IgD-negative memory B cell (primary cell): ENCODE measurements around the gene CCND1. TPM values are rescaled to one million over a fixed set of nuclear protein-coding genes. Genes with fewer than 3 reads are reported as not detected.

ENCODE experiments used
- H3K27ac Mint-ChIP-seq, 3 donors: one replicate each; pipeline ENCODE4 v1.8.0; 2020 to 2022; ENCODE audit warnings: mild to moderate bottlenecking in 3 of 3, mixed read lengths in 3 of 3, moderate library complexity in 1 of 3
- H3K27me3 Mint-ChIP-seq: one replicate; pipeline ENCODE4 v1.8.0; 2021; ENCODE audit warnings: mixed read lengths
- H3K36me3 Mint-ChIP-seq: one replicate; pipeline ENCODE4 v1.8.0; 2020; ENCODE audit warnings: mild to moderate bottlenecking, mixed read lengths
- H3K4me1 Mint-ChIP-seq, 3 donors: one replicate each; pipeline ENCODE4 v1.8.0; 2020 to 2022; ENCODE audit warnings: mixed read lengths in 3 of 3, mild to moderate bottlenecking in 1 of 3
- H3K4me3 Mint-ChIP-seq, 4 donors: one replicate each; pipeline ENCODE4 v1.8.0; 2020 to 2022; ENCODE audit warnings: mild to moderate bottlenecking in 4 of 4, mixed read lengths in 4 of 4, moderate library complexity in 3 of 4
- H3K9me3 Mint-ChIP-seq, 3 donors: one replicate each; pipeline ENCODE4 v1.8.0; 2020 to 2021; ENCODE audit warnings: mixed read lengths in 3 of 3, mild to moderate bottlenecking in 1 of 3
- polyA plus RNA-seq: library from polyadenylated mRNA; unstranded; fragments of 300-500 nt; fragmentation: Illumina TruSeq; gene quantifications from one replicate; pipeline ENCODE4 v1.2.3, GENCODE V29; 2021

The CCND1 gene
- polyA plus RNA-seq: 9.6 TPM

- Mint-ChIP-seq H3K27me3 (peaks cover 37% of the 10 kb centered on the region), H3K9me3 (no peaks in the 10 kb centered on the region), H3K4me1 (peaks cover 7 to 22% (median 17%) of the 10 kb centered on the region in 3 donors), H3K36me3 (peaks cover 1% of the 10 kb centered on the region), H3K4me3 (peak within 1 kb of the TSS; percentile 88 to 98 (median 95)), H3K27ac (peak within 1 kb of the TSS; percentile 87 to 90 (median 89))
Measured at GRCh38 chr11:69640995-69641581, at the start of gene CCND1. Gene CCND1, plus strand, starts transcription at chr11:69641156. Its CDS starts 158 bp downstream, at chr11:69641314.

GRCh38 chr11:69592986-69593650 lies 47.8 kb upstream of the CCND1 start:
- Mint-ChIP-seq H3K4me1 (peaks cover 0 to 1% (median 0%) of the 10 kb centered on the region in 3 donors), H3K27ac (no peak overlapping the region), H3K4me3 (no peak overlapping the region), H3K27me3 (peaks cover under 1% of the 10 kb centered on the region), H3K36me3 (no peaks in the 10 kb centered on the region), H3K9me3 (no peaks in the 10 kb centered on the region)

- no peaks in the 10 kb centered on the region for H3K36me3 Mint-ChIP-seq
- H3K4me1 Mint-ChIP-seq: peaks cover 0 to 1% (median 0%) of the 10 kb centered on the region in 3 donors
- H3K4me3 Mint-ChIP-seq: no peak overlapping the region
- no peak overlapping the region for H3K27ac Mint-ChIP-seq
- no peaks in the 10 kb centered on the region for H3K9me3 Mint-ChIP-seq
- H3K27me3 Mint-ChIP-seq: no peaks in the 10 kb centered on the region
Measured at GRCh38 chr11:69593851-69594250, 47.1 kb upstream of the CCND1 start.

GRCh38 chr11:69594481-69594880 lies 46.5 kb upstream of the CCND1 start:
- H3K9me3 Mint-ChIP-seq: no peaks in the 10 kb centered on the region
- no peaks in the 10 kb centered on the region for H3K36me3 Mint-ChIP-seq
- H3K27me3 Mint-ChIP-seq: no peaks in the 10 kb centered on the region
- H3K4me1 Mint-ChIP-seq: peaks cover 0 to 1% (median 0%) of the 10 kb centered on the region in 3 donors
- no peak overlapping the region for H3K27ac Mint-ChIP-seq
- no peak overlapping the region for H3K4me3 Mint-ChIP-seq

- Mint-ChIP-seq H3K27ac (no peak overlapping the region), H3K9me3 (peaks cover 0 to 1% (median 0%) of the 10 kb centered on the region in 3 donors), H3K36me3 (no peaks in the 10 kb centered on the region), H3K4me1 (peaks cover 0 to 1% (median 0%) of the 10 kb centered on the region in 3 donors), H3K27me3 (no peaks in the 10 kb centered on the region), H3K4me3 (no peak overlapping the region)
Measured at GRCh38 chr11:69595805-69596665, 44.9 kb upstream of the CCND1 start.

GRCh38 chr11:69598147-69598546 lies 42.8 kb upstream of the CCND1 start:
- no peak overlapping the region for H3K27ac Mint-ChIP-seq
- H3K4me1 Mint-ChIP-seq: peaks cover 0 to 4% (median 0%) of the 10 kb centered on the region in 3 donors
- H3K27me3 Mint-ChIP-seq: peaks cover 5% of the 10 kb centered on the region
- no peaks in the 10 kb centered on the region for H3K36me3 Mint-ChIP-seq
- H3K4me3 Mint-ChIP-seq: no peak overlapping the region
- peaks cover 0 to 3% (median 0%) of the 10 kb centered on the region in 3 donors for H3K9me3 Mint-ChIP-seq

GRCh38 chr11:69599502-69599901 lies 41.5 kb upstream of the CCND1 start:
- no peaks in the 10 kb centered on the region for H3K36me3 Mint-ChIP-seq
- H3K27me3 Mint-ChIP-seq: peaks cover 12% of the 10 kb centered on the region
- H3K9me3 Mint-ChIP-seq: peaks cover 0 to 3% (median 0%) of the 10 kb centered on the region in 3 donors
- H3K4me1 Mint-ChIP-seq: peaks cover 0 to 4% (median 2%) of the 10 kb centered on the region in 3 donors
- no peak overlapping the region for H3K27ac Mint-ChIP-seq
- no peak overlapping the region for H3K4me3 Mint-ChIP-seq

GRCh38 chr11:69600001-69600400 lies 41.0 kb upstream of the CCND1 start:
- Mint-ChIP-seq H3K27ac (no peak overlapping the region), H3K4me1 (peaks cover 0 to 4% (median 2%) of the 10 kb centered on the region in 3 donors), H3K9me3 (peaks cover 0 to 3% (median 0%) of the 10 kb centered on the region in 3 donors), H3K36me3 (peaks cover under 1% of the 10 kb centered on the region), H3K27me3 (peaks cover 14% of the 10 kb centered on the region), H3K4me3 (no peak overlapping the region)

- H3K9me3 Mint-ChIP-seq: peaks cover 0 to 3% (median 0%) of the 10 kb centered on the region in 3 donors
- peaks cover 3% of the 10 kb centered on the region for H3K36me3 Mint-ChIP-seq
- no peak overlapping the region for H3K27ac Mint-ChIP-seq
- no peak overlapping the region for H3K4me3 Mint-ChIP-seq
- H3K4me1 Mint-ChIP-seq: peaks cover 0 to 4% (median 2%) of the 10 kb centered on the region in 3 donors
- peaks cover 18% of the 10 kb centered on the region for H3K27me3 Mint-ChIP-seq
Measured at GRCh38 chr11:69601011-69601975, 39.7 kb upstream of the CCND1 start.

GRCh38 chr11:69603111-69603836 lies 37.7 kb upstream of the CCND1 start:
- H3K4me3 Mint-ChIP-seq: no peak overlapping the region
- no peak overlapping the region for H3K27ac Mint-ChIP-seq
- H3K36me3 Mint-ChIP-seq: peaks cover 3% of the 10 kb centered on the region
- H3K9me3 Mint-ChIP-seq: peaks cover 0 to 10% (median 5%) of the 10 kb centered on the region in 3 donors
- peaks cover 0 to 4% (median 2%) of the 10 kb centered on the region in 3 donors for H3K4me1 Mint-ChIP-seq
- H3K27me3 Mint-ChIP-seq: peaks cover 19% of the 10 kb centered on the region

GRCh38 chr11:69604055-69604454 lies 36.9 kb upstream of the CCND1 start:
- peaks cover 23% of the 10 kb centered on the region for H3K27me3 Mint-ChIP-seq
- no peak overlapping the region for H3K4me3 Mint-ChIP-seq
- H3K27ac Mint-ChIP-seq: no peak overlapping the region
- H3K9me3 Mint-ChIP-seq: peaks cover 2 to 18% (median 10%) of the 10 kb centered on the region in 3 donors
- peaks cover 0 to 4% (median 2%) of the 10 kb centered on the region in 3 donors for H3K4me1 Mint-ChIP-seq
- peaks cover 3% of the 10 kb centered on the region for H3K36me3 Mint-ChIP-seq

GRCh38 chr11:69605737-69606526 lies 35.0 kb upstream of the CCND1 start:
- H3K4me3 Mint-ChIP-seq: no peak overlapping the region

GRCh38 chr11:69609351-69609750 lies 31.6 kb upstream of the CCND1 start:
- no peak overlapping the region for H3K27ac Mint-ChIP-seq
- peaks cover 4 to 18% (median 8%) of the 10 kb centered on the region in 3 donors for H3K9me3 Mint-ChIP-seq
- H3K4me3 Mint-ChIP-seq: peak overlapping the region in 1 of 4 donors; percentile 22
- H3K36me3 Mint-ChIP-seq: peaks cover 3% of the 10 kb centered on the region
- H3K4me1 Mint-ChIP-seq: no peaks in the 10 kb centered on the region
- peaks cover 14% of the 10 kb centered on the region for H3K27me3 Mint-ChIP-seq

More at GRCh38 chr11:69605737-69606526, 35.0 kb upstream of the CCND1 start:
- Mint-ChIP-seq H3K27ac (no peak overlapping the region), H3K27me3 (peaks cover 24% of the 10 kb centered on the region), H3K4me1 (peaks cover 0 to 4% (median 2%) of the 10 kb centered on the region in 3 donors), H3K36me3 (peaks cover 3% of the 10 kb centered on the region), H3K9me3 (peaks cover 4 to 18% (median 10%) of the 10 kb centered on the region in 3 donors)
